HCT116 (cell line): ENCODE results near the gene ZNF800. TPM values are rescaled to one million over a fixed set of nuclear protein-coding genes. Genes with fewer than 3 reads are reported as not detected.

ENCODE experiments used
- total RNA-seq: library from RNA; stranded (reverse); gene quantifications from one replicate; pipeline ENCODE4 v1.2.1, GENCODE V29; 2021; ENCODE audit not compliant: unreplicated experiment

ZNF800 gene
- total RNA-seq, 1 experiment from 2014 or later, result 30.9 TPM

Other genes starting within 250 kb of the ZNF800 start
- gene GRM8, start 139.8 kb downstream of the ZNF800 start, total RNA-seq, result 0.05 TPM
- gene GCC1, start 192.9 kb upstream of the ZNF800 start, total RNA-seq, result 17.9 TPM
- 204 TPM for gene ARF5, start 195.7 kb upstream of the ZNF800 start, total RNA-seq
- 1.0 TPM for gene FSCN3, start 201.0 kb upstream of the ZNF800 start, total RNA-seq
- gene PAX4, start 225.4 kb upstream of the ZNF800 start, total RNA-seq, result not detected